BLaER1 (cell line): ENCODE data around the gene KCNJ14.
A peak's percentile ranks its signal among the peaks of the same experiment; 100 is the strongest.

Experiments
- H3K27ac ChIP-seq: shearing (Covaris generic); formaldehyde crosslinking; 2 replicates; pipeline ENCODE4 v1.8.1; 2022
- H3K27me3 ChIP-seq: shearing (Covaris generic); formaldehyde crosslinking; 2 replicates; pipeline ENCODE4 v1.8.1; 2022
- H3K36me3 ChIP-seq: shearing (Covaris generic); formaldehyde crosslinking; 2 replicates; pipeline ENCODE4 v1.8.1; 2022
- H3K4me1 ChIP-seq: shearing (Covaris generic); formaldehyde crosslinking; 2 replicates; pipeline ENCODE4 v1.8.1; 2022
- H3K4me2 ChIP-seq: shearing (Covaris generic); formaldehyde crosslinking; 2 replicates; pipeline ENCODE4 v1.8.1; 2022
- H3K4me3 ChIP-seq: shearing (Covaris generic); formaldehyde crosslinking; 2 replicates; pipeline ENCODE4 v1.8.1; 2022
- H3K9ac ChIP-seq: shearing (Covaris generic); formaldehyde crosslinking; 2 replicates; pipeline ENCODE4 v1.8.1; 2022
- H3K9me3 ChIP-seq: shearing (Covaris generic); formaldehyde crosslinking; 2 replicates; pipeline ENCODE4 v1.8.1; 2022
- H4K20me1 ChIP-seq: shearing (Covaris generic); formaldehyde crosslinking; 2 replicates; pipeline ENCODE4 v1.8.1; 2022
- Cebpa-rat ChIP-seq: shearing (Covaris generic); IDR thresholded peaks from 2 replicates; pipeline ENCODE4 v1.8.1; 2022

The KCNJ14 gene

DNA sequence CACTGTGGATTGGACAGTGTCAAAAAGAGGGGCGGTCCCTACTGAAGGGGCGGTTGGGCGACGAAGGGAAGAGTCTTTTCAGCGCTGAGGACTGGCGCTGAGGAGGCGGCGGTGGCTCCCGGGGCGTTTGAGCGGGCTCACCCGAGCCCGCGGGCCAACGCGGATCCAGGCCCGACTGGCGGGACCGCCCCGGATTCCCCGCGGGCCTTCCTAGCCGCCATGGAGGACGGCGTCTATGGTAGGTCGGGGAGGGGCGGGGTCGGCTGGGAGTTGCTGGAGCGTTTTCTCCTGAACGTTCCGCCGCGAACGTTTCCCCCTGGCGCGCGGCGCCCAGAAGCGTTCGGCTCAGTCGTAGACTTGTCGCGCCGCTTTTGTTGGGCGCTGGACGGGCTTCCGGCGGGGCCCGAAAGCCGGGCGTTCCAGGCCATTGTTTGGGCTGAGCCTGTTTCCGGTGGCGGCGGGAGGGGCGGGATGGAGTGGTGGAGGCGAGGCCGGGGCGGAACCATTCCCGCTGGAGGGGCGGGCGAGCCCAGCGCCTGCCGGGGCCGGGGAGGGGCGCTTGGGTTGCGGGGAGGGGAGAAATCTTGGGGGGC is 14.0 kb downstream of the KCNJ14 start, which contains the start of gene CYTH2:
CYTH2 (plus strand) TSS at position 81 of the 593 bp plus-strand sequence; CDS start at position 220, 139 bp downstream.
- peak within 1 kb of the TSS; percentile 85 for H3K4me3 ChIP-seq
- H3K9me3 ChIP-seq, result no peaks in the 10 kb centered on the region
- peaks cover 18% of the 10 kb centered on the region for H3K4me1 ChIP-seq
- peak within 1 kb of the TSS; percentile 94 for H3K9ac ChIP-seq
- H4K20me1 ChIP-seq, result peaks cover 49% of the 10 kb centered on the region
- H3K27ac ChIP-seq, result peak within 1 kb of the TSS; percentile 94
- peak within 1 kb of the TSS; percentile 95 for H3K4me2 ChIP-seq
- H3K36me3 ChIP-seq, result peaks cover 43% of the 10 kb centered on the region
- TF ChIP-seq Cebpa-rat, result no peak
- H3K27me3 ChIP-seq, result no peaks in the 10 kb centered on the region

DNA sequence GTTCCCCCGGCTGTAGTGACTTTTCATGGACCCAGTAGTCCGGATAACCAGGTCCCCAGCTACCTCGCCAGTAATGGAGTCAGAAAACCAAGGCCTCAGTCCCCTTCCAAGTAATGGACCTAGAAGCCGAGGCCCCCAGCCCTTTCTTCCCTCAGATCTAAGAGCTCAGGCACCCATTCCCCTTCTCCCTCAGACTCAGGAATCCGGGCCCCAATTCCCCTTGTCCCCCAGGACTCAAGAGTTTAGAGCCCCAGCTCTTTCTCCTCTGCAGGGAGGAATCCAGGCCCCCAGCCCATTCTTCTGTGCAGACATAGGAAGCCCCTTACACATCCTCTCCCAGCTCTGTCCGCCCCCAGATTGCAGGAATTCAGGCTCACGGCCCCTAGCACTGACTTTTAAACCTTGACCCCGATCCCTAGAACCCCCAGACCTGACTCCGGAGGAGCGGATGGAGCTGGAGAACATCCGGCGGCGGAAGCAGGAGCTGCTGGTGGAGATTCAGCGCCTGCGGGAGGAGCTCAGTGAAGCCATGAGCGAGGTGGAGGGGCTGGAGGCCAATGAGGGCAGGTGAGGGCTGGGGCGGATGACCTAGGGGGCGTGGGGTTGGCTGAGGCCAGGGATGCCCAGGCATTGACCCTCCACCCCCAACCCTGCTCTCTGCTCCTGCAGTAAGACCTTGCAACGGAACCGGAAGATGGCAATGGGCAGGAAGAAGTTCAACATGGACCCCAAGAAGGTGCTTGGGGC is 14.7 kb downstream of the KCNJ14 start:
- Histone ChIP-seq H3K27ac (peak overlapping the region; percentile 94), H3K4me3 (peak overlapping the region; percentile 85), H3K4me2 (peak overlapping the region; percentile 95), H3K9ac (peak overlapping the region; percentile 94), H4K20me1 (peaks cover 56% of the 10 kb centered on the region), H3K9me3 (no peaks in the 10 kb centered on the region), H3K27me3 (no peaks in the 10 kb centered on the region), H3K36me3 (peaks cover 50% of the 10 kb centered on the region), H3K4me1 (peaks cover 22% of the 10 kb centered on the region)
- TF ChIP-seq Cebpa-rat, result no peak

DNA sequence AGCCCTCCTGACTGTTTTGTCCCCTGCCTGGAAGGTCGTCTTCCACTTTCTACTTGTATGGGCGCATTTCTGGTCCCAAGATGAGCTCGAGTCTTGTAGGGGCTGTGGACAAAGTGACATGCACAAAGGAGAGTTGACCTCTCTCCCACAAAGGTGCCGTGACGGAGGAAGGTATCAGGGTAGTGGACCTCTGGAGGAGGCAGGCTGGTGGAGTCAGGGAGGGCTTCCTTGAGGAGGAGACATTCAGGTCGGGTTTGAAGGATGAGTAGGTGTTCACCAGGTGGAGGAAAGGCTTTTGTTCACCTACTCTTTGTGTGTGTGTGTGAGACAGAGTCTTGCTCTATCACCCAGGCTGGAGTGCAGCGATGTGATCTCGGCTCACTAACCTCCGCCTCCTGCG is 15.5 kb downstream of the KCNJ14 start:
- no peak overlapping the region for H3K4me3 ChIP-seq
- H3K27me3 ChIP-seq, result no peaks in the 10 kb centered on the region
- no peak for TF ChIP-seq Cebpa-rat
- H3K4me2 ChIP-seq, result peak overlapping the region; percentile 95; the same call in 1 of the 2 replicates
- H3K9me3 ChIP-seq, result no peaks in the 10 kb centered on the region
- H3K36me3 ChIP-seq, result peaks cover 57% of the 10 kb centered on the region
- peaks cover 30% of the 10 kb centered on the region for H3K4me1 ChIP-seq
- H4K20me1 ChIP-seq, result peaks cover 60% of the 10 kb centered on the region
- H3K27ac ChIP-seq, result no peak overlapping the region
- H3K9ac ChIP-seq, result 0 out of 2 replicates have a peak overlapping the region, but pooled peaks have one; percentile 94

DNA sequence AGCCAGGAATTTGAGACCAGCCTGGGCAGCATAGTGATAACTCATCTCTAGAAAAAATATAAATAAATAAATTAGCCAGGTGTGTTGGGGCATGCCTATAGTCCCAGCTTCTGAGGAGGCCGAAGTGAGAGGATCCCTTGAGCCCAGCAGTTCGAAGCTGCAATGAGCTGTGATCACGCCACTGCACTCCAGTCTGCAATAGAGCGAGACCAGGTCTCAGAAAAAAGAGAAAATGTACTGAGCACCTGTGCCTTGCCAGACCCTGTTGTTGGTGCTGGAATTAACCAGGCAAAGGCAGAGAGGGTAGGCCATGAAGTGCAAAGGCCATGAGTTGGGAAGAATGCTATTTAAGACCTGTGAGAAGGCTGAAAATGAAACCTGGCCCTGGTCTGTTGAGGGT is 16.5 kb downstream of the KCNJ14 start:
- TF ChIP-seq Cebpa-rat, result no peak
- H4K20me1 ChIP-seq, result peaks cover 60% of the 10 kb centered on the region
- no peak overlapping the region for H3K27ac ChIP-seq
- peaks cover 67% of the 10 kb centered on the region for H3K36me3 ChIP-seq
- H3K4me2 ChIP-seq, result no peak overlapping the region
- peaks cover 34% of the 10 kb centered on the region for H3K4me1 ChIP-seq
- H3K4me3 ChIP-seq, result no peak overlapping the region
- no peaks in the 10 kb centered on the region for H3K9me3 ChIP-seq
- H3K9ac ChIP-seq, result 0 out of 2 replicates have a peak overlapping the region, but pooled peaks have one; percentile 6
- no peaks in the 10 kb centered on the region for H3K27me3 ChIP-seq

DNA sequence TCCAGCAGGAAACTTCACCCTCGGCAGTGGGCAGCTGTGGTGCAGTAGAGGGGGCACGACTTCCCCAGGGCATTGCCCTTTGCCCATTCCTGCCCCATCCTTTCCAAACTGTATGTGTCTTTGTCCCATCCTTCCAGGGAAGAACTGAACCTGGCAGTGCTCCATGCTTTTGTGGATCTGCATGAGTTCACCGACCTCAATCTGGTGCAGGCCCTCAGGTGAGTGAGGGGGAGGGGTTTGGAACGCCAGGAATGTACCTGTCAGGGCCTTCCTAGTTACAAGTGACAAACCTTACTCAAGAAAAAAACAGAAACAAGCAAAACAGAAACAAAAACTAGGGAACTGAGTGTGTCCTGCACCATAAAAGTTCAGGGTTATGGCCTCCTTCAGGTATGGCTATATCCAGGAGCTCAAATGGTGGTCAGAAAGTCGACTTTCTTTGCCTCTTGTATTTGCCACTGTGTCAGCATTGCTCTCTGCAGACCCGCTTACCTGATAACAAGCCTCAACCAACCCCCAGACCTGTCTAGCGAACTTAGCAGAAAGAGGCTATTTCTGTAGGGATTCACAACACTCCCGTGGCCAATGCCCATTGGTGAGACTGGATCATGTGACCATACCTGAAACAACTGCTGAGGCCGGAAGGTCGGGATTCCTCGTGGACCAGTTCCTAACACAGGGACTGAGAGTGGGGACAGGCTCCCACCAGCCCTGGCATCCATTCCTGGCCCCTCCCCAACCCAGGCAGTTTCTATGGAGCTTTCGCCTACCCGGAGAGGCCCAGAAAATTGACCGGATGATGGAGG is 18.0 kb downstream of the KCNJ14 start:
- TF ChIP-seq Cebpa-rat, result no peak
- H3K4me3 ChIP-seq, result no peak overlapping the region
- H3K36me3 ChIP-seq, result peaks cover 82% of the 10 kb centered on the region
- H3K27me3 ChIP-seq, result no peaks in the 10 kb centered on the region
- H3K4me1 ChIP-seq, result peaks cover 29% of the 10 kb centered on the region
- no peak overlapping the region for H3K9ac ChIP-seq
- H3K27ac ChIP-seq, result no peak overlapping the region
- H3K9me3 ChIP-seq, result no peaks in the 10 kb centered on the region
- peaks cover 60% of the 10 kb centered on the region for H4K20me1 ChIP-seq
- no peak overlapping the region for H3K4me2 ChIP-seq

DNA sequence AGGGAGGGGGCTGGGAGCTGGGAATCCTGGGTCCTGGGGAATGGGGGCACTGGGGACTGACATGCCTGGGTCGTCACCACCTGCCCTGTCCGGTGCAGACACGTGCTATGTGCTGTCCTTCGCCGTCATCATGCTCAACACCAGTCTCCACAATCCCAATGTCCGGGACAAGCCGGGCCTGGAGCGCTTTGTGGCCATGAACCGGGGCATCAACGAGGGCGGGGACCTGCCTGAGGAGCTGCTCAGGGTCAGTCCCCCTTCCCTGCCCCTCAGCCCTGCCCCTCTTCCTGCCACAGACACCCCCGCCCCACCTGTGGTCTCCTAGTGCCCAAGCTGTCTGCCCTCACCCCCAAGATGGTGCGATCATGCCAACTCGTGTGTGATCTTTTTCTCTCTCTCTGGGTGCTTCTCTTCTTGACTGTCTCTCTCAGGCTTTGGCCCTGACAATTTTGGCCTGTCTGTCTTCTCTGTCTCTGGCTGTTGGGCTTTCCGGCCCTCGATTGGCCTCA is 18.8 kb downstream of the KCNJ14 start:
- Histone ChIP-seq H3K4me2 (no peak overlapping the region), H3K9me3 (no peaks in the 10 kb centered on the region), H3K27me3 (no peaks in the 10 kb centered on the region), H3K27ac (no peak overlapping the region), H3K36me3 (peaks cover 90% of the 10 kb centered on the region), H3K9ac (no peak overlapping the region), H3K4me1 (peaks cover 27% of the 10 kb centered on the region), H3K4me3 (no peak overlapping the region), H4K20me1 (peaks cover 61% of the 10 kb centered on the region)
- no peak for TF ChIP-seq Cebpa-rat

DNA sequence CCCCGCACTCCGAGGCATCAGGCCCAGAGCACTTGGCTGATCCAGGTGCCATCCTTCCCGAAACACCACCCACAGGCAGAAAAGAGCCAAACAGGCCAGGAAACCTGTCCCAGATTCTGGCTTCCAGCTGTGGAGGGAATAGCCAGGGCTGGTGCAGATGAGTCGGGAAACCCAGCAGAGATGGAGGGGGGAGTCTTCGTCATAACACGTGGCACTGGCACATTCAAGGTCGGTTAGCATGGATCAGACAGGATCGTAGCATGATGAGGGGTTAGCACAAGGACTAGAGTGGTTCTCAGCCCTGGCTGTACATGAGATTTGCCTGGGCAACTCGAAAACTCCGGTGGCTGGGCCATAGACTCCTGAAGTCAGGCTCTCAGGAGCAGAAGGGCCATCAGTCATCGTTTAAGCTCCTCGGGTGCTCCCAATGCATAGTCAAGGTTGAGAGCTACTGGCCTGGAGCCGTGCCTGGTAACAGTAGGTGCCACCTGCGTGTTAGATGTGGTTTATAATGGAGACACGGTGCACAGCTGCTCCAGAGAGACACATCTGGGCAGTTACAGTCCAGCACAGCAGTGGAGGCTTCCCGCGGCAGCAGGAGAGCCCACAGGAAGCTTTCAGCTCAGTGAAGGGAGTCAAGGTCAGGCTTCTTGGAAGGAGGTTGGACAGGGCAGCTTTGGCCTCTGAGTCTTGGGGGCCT is 20.1 kb downstream of the KCNJ14 start:
- peak overlapping the region; percentile 57 for H3K9ac ChIP-seq
- peaks cover 92% of the 10 kb centered on the region for H3K36me3 ChIP-seq
- peak overlapping the region; percentile 41 for H3K27ac ChIP-seq

DNA sequence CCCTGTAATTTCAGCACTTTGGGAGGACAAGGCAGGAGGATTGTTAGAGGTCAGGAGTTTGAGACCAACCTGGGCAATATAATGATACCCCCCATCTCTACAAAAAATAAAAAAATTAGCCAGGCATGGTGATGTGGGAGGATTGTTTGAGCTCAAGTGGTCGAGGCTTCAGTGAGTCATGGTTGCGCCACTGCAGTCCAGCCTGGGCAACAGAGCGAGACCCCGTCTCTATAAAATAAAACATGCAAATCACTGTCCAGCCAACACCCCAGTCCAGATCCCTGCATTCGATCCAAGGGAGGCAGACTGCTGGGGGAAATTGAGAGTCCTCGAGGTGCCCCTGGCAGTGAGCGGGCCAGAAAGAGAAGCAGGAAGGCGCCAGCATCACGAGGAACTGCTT is 20.8 kb downstream of the KCNJ14 start:
- no peak for TF ChIP-seq Cebpa-rat
- Histone ChIP-seq H3K4me1 (peaks cover 29% of the 10 kb centered on the region), H3K9ac (peak overlapping the region; percentile 57; the same call in 1 of the 2 replicates), H3K27me3 (no peaks in the 10 kb centered on the region), H3K27ac (peak overlapping the region; percentile 41), H3K4me2 (no peak overlapping the region), H3K9me3 (no peaks in the 10 kb centered on the region), H4K20me1 (peaks cover 47% of the 10 kb centered on the region), H3K4me3 (no peak overlapping the region), H3K36me3 (peaks cover 85% of the 10 kb centered on the region)

More for the DNA sequence above, 20.1 kb downstream of the KCNJ14 start:
- Histone ChIP-seq H3K27me3 (no peaks in the 10 kb centered on the region), H3K4me3 (no peak overlapping the region), H4K20me1 (peaks cover 53% of the 10 kb centered on the region), H3K4me1 (peaks cover 27% of the 10 kb centered on the region), H3K9me3 (no peaks in the 10 kb centered on the region), H3K4me2 (peak overlapping the region; percentile 17; the same call in 1 of the 2 replicates)
- no peak for TF ChIP-seq Cebpa-rat

DNA sequence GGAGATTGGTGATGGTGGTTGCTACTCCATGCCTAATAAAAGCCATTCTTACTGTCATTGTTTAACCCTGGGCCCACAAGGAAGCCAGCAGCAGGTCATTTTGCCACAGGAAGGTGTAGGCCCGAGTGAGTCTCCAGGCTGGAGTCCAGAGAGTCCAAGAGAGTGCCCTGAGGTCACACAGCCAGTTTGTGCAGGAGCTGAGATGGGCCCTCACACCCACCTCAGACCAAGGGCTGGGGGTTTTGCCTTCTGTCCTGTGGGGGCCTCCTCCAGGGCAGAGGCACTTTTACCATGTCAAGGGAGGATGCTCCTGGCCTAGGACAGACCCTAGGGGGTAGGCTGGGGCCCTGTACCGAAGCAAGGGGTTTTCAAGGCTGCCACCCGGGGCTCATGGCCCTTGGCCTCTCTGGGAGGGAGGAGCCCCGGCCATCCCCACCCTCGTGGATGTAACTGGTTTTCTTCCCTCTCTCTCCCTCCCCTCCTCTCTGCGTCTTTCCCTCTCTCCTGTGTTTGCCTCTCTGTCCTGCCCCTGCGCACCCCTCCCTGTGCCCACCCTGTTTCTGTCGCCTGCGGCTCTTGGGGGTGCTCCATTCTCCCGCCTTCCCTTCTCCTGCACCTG is 21.8 kb downstream of the KCNJ14 start:
- peaks cover 37% of the 10 kb centered on the region for H4K20me1 ChIP-seq
- H3K36me3 ChIP-seq, result peaks cover 75% of the 10 kb centered on the region
- H3K4me2 ChIP-seq, result no peak overlapping the region
- no peaks in the 10 kb centered on the region for H3K27me3 ChIP-seq
- H3K9ac ChIP-seq, result no peak overlapping the region
- H3K9me3 ChIP-seq, result no peaks in the 10 kb centered on the region
- H3K4me3 ChIP-seq, result no peak overlapping the region
- no peak for TF ChIP-seq Cebpa-rat
- peaks cover 39% of the 10 kb centered on the region for H3K4me1 ChIP-seq
- H3K27ac ChIP-seq, result no peak overlapping the region
